Motor neuron (in vitro differentiated cells): ENCODE results near the gene HYOU1. TPM values are rescaled to one million over a fixed set of nuclear protein-coding genes. Genes with fewer than 3 reads are reported as not detected.
"Not testable (repeated sequence)": the region's sequence is repeated elsewhere in the genome, so short reads cannot be mapped to it uniquely, and the experiment has no call there.

Experiments
- ATAC-seq, 8 experiments: fragments of 200-7000 bp; cut with Tn5 transposase; replicated peaks in 6 of 8; 2 replicates each; pipeline ENCODE4 v1.8.0; 2021; ENCODE audit warnings: mild to moderate bottlenecking in 8 of 8, moderate library complexity in 8 of 8
- H3K27ac ChIP-seq, 2 donors: fragments of 250-450 bp; sonication (Bioruptor Pico); 2 replicates each; pipeline ENCODE4 v1.9.0; 2021; ENCODE audit warnings: antibody characterized with exemption in 2 of 2, mild to moderate bottlenecking in 2 of 2, moderate library complexity in 1 of 2
- H3K4me1 ChIP-seq, 2 donors: fragments of 250-450 bp; sonication (Bioruptor Pico); replicated peaks in 1 of 2; 2 replicates each; pipeline ENCODE4 v1.6.1; 2021; ENCODE audit warnings: antibody characterized with exemption in 2 of 2, mild to moderate bottlenecking in 2 of 2, moderate library complexity in 1 of 2
- H3K4me3 ChIP-seq, 5 donors: fragments of 250-450 bp; sonication (Bioruptor Pico); 2 replicates each; pipeline ENCODE4 v1.9.0; 2021; ENCODE audit warnings: antibody characterized with exemption in 5 of 5, mild to moderate bottlenecking in 5 of 5, moderate library complexity in 4 of 5
- WGBS, 10 experiments: fragments of 450-650 bp; shearing (Covaris generic); methylation state at CpG; one replicate each; pipeline ENCODE4 v1.0.0; 2022; 5-methylcytosine and 5-hydroxymethylcytosine counted together
- in situ Hi-C, 9 experiments: fragments of 400-800 bp; cut with MboI; loops; one replicate each; pipeline ENCODE4 v1.15.0; 2021; ENCODE audit warnings: low sequenced_read_pairs in 9 of 9, low pct_unique_long_range_greater_than_20kb in 2 of 9; ENCODE audit not compliant: unreplicated experiment in 9 of 9
- total RNA-seq, 8 experiments: library from RNA; unstranded; fragments of 300-600 nt; gene quantifications; 2 replicates each; pipeline versions ENCODE4 v1.2.3 to v1.2.4, GENCODE V29; 2022

The HYOU1 gene
- total RNA-seq, 8 experiments from 2014 or later: 85.0 to 152 (median 116) TPM

DNA sequence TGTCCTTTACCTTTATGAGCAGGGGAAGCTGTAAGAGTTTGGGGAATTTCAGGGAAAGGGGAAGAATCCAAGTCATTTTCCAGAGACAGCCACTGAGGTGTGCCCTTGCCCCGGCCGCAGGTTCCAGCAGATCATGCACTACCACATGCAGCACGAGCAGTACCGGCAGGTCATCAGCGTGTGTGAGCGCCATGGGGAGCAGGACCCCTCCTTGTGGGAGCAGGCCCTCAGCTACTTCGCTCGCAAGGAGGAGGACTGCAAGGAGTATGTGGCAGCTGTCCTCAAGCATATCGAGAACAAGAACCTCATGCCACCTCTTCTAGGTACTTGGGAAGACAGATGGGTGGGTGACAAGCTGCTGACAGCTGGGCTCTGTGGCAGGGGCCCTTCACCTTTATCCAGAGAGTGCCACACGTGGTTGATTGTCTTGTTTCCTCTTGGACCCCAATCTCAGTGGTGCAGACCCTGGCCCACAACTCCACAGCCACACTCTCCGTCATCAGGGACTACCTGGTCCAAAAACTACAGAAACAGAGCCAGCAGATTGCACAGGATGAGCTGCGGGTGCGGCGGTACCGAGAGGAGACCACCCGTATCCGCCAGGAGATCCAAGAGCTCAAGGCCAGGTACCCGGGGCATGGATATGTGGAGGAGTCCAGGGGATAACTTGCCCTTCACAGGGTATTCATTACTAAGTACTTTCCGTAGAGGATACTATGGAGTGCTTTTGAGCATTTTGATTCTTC lies 21.8 kb upstream of the HYOU1 start:
- Histone ChIP-seq H3K4me1 (no peaks in the 10 kb centered on the region), H3K27ac (no peak overlapping the region), H3K4me3 (no peak overlapping the region)
- ATAC-seq: no peak
- in situ Hi-C loops: no loop called here
- 87 to 100% (median 99%) methylated on average over 1 to 7 of the region's 19 CpGs; no CpG with 5 or more reads in 4 of the 10 experiments for WGBS, 10 experiments

GRCh38 chr11:119077839-119078238 lies 20.8 kb upstream of the HYOU1 start:
- in situ Hi-C loops: no loop called here
- WGBS, 10 experiments: 87 to 100% (median 100%) methylated on average over 1 to 9 of the region's 11 CpGs; no CpG with 5 or more reads in 3 of the 10 experiments

DNA sequence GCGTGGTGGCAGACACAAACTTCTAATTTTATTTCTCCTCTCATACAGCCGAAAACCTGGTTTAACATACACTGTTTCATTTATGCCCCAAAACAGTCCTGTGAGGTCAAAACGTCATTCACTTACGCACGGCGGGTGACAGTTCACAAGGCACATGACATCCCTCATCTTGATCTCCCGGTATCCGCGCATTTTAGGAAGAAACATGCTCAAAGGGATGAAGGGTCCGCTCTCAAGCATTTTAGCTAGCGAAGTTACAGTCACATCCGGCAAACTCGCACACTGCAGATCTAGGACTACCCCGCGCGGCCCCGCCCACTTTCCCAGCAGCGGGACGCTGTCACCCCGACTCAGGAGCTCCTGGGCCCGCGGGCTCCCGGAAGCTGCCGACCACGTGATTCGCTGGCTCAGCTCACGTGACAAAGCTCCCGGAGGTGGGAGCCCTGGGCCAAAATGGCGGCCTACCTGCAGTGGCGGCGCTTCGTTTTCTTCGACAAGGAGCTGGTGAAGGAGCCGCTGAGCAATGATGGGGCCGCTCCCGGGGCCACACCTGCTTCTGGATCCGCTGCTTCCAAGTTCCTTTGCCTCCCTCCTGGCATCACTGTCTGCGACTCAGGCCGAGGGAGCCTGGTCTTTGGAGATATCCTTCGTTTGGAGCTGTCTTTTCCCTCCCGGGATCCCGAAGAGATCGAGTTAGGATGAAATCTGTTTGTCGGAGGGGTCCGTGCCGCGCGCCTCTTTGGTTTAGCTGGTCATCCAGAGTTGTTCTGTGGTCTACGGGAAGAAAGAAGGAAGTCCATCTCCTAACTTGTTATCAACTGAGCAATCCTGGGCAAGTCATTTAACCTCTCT lies 10.6 kb upstream of the HYOU1 start, which contains the start of gene VPS11:
VPS11 (plus strand) TSS at position 448 of the 852 bp plus-strand sequence; CDS start at position 454, 6 bp downstream.
- Histone ChIP-seq H3K4me1 (peaks cover 6 to 9% of the 10 kb centered on the region in 2 donors), H3K27ac (peak within 1 kb of the TSS; percentile 50 to 78), H3K4me3 (peak within 1 kb of the TSS; percentile 67 to 82 (median 73))
- 0 to 7% (median 0%) methylated on average over 2 to 35 of the region's 49 CpGs; no CpG with 5 or more reads in 2 of the 10 experiments for WGBS, 10 experiments
- in situ Hi-C loops: no loop called here
- peak; percentile 92 to 100 (median 99) for ATAC-seq

More at GRCh38 chr11:119077839-119078238, 20.8 kb upstream of the HYOU1 start:
- ATAC-seq: no peak
- Histone ChIP-seq H3K27ac (no peak overlapping the region), H3K4me1 (no peaks in the 10 kb centered on the region), H3K4me3 (no peak overlapping the region)

GRCh38 chr11:119065369-119065768 lies 8.4 kb upstream of the HYOU1 start:
- 0 to 100% (median 58%) methylated on average over 1 to 4 of the region's 4 CpGs; no CpG with 5 or more reads in 3 of the 10 experiments for WGBS, 10 experiments
- ATAC-seq: no peak
- in situ Hi-C loops: no loop called here
- H3K4me3 ChIP-seq: no peak overlapping the region
- peaks cover 6 to 9% of the 10 kb centered on the region in 2 donors for H3K4me1 ChIP-seq
- H3K27ac ChIP-seq: no peak overlapping the region

DNA sequence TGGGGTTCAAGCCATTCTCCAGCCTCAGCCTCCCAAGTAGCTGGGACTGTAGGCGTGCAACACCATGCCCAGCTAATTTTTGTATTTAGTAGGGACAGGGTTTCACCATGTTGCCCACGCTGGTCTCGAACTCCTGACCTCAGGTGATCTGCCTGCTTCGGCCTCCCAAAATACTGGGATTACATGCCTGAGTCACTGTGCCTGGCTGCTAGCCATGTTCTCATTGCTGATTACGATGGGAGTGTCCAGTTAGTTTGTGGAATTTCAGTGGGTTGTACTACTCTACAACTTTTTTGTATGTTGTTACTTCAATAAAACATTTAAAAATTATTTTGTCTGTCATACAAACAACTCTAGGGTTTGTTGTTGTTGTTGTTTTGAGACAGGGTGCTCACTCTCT lies 5.8 kb upstream of the HYOU1 start:
- peak in 2 of 8 experiments; percentile 13 to 14 for ATAC-seq
- Histone ChIP-seq H3K27ac (no peak overlapping the region), H3K4me1 (peaks cover 6 to 10% of the 10 kb centered on the region in 2 donors), H3K4me3 (no peak overlapping the region)
- WGBS, 10 experiments: 31 to 100% (median 67%) methylated on average over 1 to 5 of the region's 5 CpGs; no CpG with 5 or more reads in 5 of the 10 experiments
- in situ Hi-C loops: no loop called here

DNA sequence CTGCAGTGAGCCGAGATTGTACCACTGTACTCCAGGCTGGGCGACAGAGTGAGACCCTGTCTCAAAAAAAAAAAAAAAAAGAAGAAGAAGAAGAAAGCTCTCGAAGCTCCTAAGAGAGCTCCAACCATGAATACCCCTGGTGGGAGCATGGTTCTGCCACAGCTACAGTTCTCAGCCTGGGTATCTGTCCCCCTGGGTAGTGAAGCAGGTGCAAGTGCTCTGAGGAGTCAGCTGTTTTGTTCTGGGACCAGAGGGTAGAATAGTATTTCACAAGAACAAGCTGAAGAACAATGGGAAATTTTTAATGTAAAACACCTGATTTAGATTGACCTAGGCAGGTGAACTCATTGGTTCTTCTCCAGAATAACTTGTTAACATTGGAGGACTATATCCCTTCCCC lies 4.3 kb upstream of the HYOU1 start:
- in situ Hi-C loops: no loop called here
- peaks cover 5 to 6% of the 10 kb centered on the region in 2 donors for H3K4me1 ChIP-seq
- ATAC-seq: no peak
- no peak overlapping the region for H3K4me3 ChIP-seq
- WGBS, 10 experiments: 60 to 100% (median 95%) methylated on average over 1 to 3 of the region's 3 CpGs; no CpG with 5 or more reads in 6 of the 10 experiments
- H3K27ac ChIP-seq: no peak overlapping the region

DNA sequence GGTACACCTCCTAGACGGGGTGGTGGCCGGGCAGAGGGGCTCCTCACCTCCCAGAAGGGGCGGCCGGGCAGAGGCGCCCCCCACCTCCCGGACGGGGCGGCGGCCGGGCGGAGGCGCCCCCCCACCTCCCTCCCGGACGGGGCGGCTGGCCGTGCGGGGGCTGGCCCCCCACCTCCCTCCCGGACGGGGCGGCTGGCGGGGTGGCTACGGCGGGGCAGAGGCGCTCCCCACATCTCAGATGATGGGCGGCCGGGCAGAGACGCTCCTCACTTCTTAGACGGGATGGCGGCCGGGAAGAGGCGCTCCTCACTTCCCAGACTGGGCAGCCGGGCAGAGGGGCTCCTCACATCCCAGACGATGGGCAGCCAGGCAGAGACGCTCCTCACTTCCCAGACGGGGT lies 2.1 kb upstream of the HYOU1 start:
- H3K4me3 ChIP-seq, H3K27ac ChIP-seq, in situ Hi-C loops, ATAC-seq: not testable (repeated sequence)
- no CpG with 5 or more reads among the region's 35 CpGs for WGBS, 10 experiments
- peaks cover 12 to 13% of the 10 kb centered on the region in 2 donors for H3K4me1 ChIP-seq

DNA sequence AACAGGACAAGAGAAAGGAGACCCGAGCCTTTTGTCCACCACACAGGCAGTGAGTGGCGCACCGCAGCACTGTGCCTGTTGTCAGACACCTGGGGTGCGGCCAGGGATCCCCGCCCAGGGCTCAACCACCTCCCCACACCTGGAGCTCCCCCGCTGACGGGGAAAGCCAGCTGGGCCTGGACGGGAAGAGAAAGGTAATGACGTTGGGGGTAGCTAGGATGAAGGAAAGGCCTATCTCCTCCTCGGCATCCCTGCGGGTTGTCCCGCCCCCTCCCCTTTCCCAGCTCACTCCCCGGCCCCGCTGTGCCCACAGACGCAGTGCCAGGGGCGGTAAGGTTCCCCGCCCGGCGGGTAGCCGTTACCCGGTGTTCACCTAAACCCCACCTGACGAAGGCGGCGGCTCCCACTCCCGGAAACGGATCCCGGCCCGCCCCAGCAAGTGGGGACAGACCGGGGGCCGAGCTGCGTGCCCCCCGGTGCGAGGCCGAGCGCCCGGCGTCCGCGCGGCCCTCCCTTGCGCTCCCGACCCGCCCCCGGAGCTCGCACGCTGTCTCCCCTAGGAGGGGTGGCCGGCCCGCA lies 495 bp downstream of the HYOU1 start:
- Histone ChIP-seq H3K4me3 (peak overlapping the region; percentile 65 to 91 (median 77)), H3K27ac (peak overlapping the region; percentile 84 to 87), H3K4me1 (peaks cover 12 to 13% of the 10 kb centered on the region in 2 donors)
- WGBS, 10 experiments: 0% methylated on average over 1 to 5 of the region's 48 CpGs; no CpG with 5 or more reads in 5 of the 10 experiments
- peak; percentile 3 to 17 (median 7) for ATAC-seq
- in situ Hi-C loops: no loop called here

GRCh38 chr11:119055901-119056300 lies 1.1 kb downstream of the HYOU1 start:
- no peak for ATAC-seq
- H3K4me3 ChIP-seq: peak overlapping the region; percentile 65 to 91 (median 77)
- WGBS, 10 experiments: 13 to 82% (median 34%) methylated on average over 1 to 6 of the region's 6 CpGs; no CpG with 5 or more reads in 1 of the 10 experiments
- H3K4me1 ChIP-seq: peaks cover 12 to 13% of the 10 kb centered on the region in 2 donors
- in situ Hi-C loops: no loop called here
- H3K27ac ChIP-seq: peak overlapping the region in 1 of 2 donors; percentile 87

DNA sequence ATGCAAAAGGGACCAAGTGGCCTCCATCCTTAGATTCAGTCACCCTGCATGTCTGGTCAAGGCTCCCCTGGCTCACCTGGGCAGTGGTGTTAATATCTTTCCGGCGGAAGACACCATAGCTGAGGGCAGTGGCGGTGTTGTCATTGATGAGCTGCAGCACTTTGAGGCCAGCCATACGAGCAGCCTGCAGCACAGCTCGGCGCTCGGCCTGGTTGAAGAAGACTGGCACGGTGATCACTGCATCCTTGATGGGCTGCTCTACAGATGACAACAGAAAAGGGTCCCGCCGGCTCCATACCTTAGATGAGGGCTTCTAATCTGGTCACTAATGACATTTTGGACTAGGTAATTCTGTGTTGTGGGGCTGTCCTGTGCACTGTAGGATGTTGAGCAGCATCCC lies 2.6 kb downstream of the HYOU1 start:
- ATAC-seq: no peak
- in situ Hi-C loops: no loop called here
- 90 to 100% (median 100%) methylated on average over 2 to 4 of the region's 10 CpGs; no CpG with 5 or more reads in 7 of the 10 experiments for WGBS, 10 experiments
- no peak overlapping the region for H3K4me3 ChIP-seq
- H3K27ac ChIP-seq: no peak overlapping the region
- peaks cover 12 to 13% of the 10 kb centered on the region in 2 donors for H3K4me1 ChIP-seq

- in situ Hi-C loops: no loop called here
- ATAC-seq: no peak
Observed at GRCh38 chr11:119052163-119052814, 4.7 kb downstream of the HYOU1 start.

GRCh38 chr11:119051440-119052162 lies 5.4 kb downstream of the HYOU1 start:
- in situ Hi-C loops: no loop called here
- 60 to 100% (median 86%) methylated on average over 1 to 5 of the region's 17 CpGs; no CpG with 5 or more reads in 6 of the 10 experiments for WGBS, 10 experiments

More at GRCh38 chr11:119052163-119052814, 4.7 kb downstream of the HYOU1 start:
- H3K27ac ChIP-seq: no peak overlapping the region
- no peak overlapping the region for H3K4me3 ChIP-seq
- WGBS, 10 experiments: 93 to 100% (median 96%) methylated on average over 6 to 14 of the region's 23 CpGs; no CpG with 5 or more reads in 3 of the 10 experiments
- H3K4me1 ChIP-seq: peaks cover 7% of the 10 kb centered on the region in 2 donors

More at GRCh38 chr11:119051440-119052162, 5.4 kb downstream of the HYOU1 start:
- Histone ChIP-seq H3K27ac (no peak overlapping the region), H3K4me1 (peaks cover 7% of the 10 kb centered on the region in 2 donors), H3K4me3 (no peak overlapping the region)
- ATAC-seq: peak in 1 of 8 experiments; percentile 5
